Measurements from ENCODE around the gene EXOC2. TPM values are rescaled to one million over a fixed set of nuclear protein-coding genes. Genes with fewer than 3 reads are reported as not detected.

Gene EXOC2
- total RNA-seq, 1 donor from 2014 or later: 29.2 TPM

GRCh38 chr6:604579-604978, 88.4 kb downstream of the EXOC2 start:
- DNase-seq (ENCODE audit: low read depth) (no peak), FAIRE-seq (no peak)
- no peak overlapping the region for H3K4me3 ChIP-seq (ENCODE audit: low read depth, low read length)
- no peak for TF ChIP-seq CTCF (IDR thresholded peaks at IDR 0.05; ENCODE audit: insufficient read depth, low read length, severe bottlenecking)
- H3K36me3 ChIP-seq (ENCODE audit: control insufficient read depth, insufficient read depth, low read length): no peaks in the 10 kb centered on the region
- H3K27me3 ChIP-seq (ENCODE audit: control insufficient read depth, insufficient read depth, low read length): no peaks in the 10 kb centered on the region

GRCh38 chr6:603265-603664, 89.7 kb downstream of the EXOC2 start:
- H3K27me3 ChIP-seq (ENCODE audit: control insufficient read depth, insufficient read depth, low read length): no peaks in the 10 kb centered on the region
- FAIRE-seq: no peak
- no peak for TF ChIP-seq CTCF (IDR thresholded peaks at IDR 0.05; ENCODE audit: insufficient read depth, low read length, severe bottlenecking)
- no peak for DNase-seq (ENCODE audit: low read depth)
- no peak overlapping the region for H3K4me3 ChIP-seq (ENCODE audit: low read depth, low read length)
- H3K36me3 ChIP-seq (ENCODE audit: control insufficient read depth, insufficient read depth, low read length): no peaks in the 10 kb centered on the region

- FAIRE-seq (no peak), DNase-seq (ENCODE audit: low read depth) (no peak)
- H3K36me3 ChIP-seq (ENCODE audit: control insufficient read depth, insufficient read depth, low read length): peaks cover 2% of the 10 kb centered on the region
- H3K4me3 ChIP-seq (ENCODE audit: low read depth, low read length): no peak overlapping the region
- H3K27me3 ChIP-seq (ENCODE audit: control insufficient read depth, insufficient read depth, low read length): no peaks in the 10 kb centered on the region
- no peak for TF ChIP-seq CTCF (IDR thresholded peaks at IDR 0.05; ENCODE audit: insufficient read depth, low read length, severe bottlenecking)
Measured at GRCh38 chr6:599576-600448, 93.1 kb downstream of the EXOC2 start.

GRCh38 chr6:593907-594212, 99.1 kb downstream of the EXOC2 start:
- TF ChIP-seq CTCF (IDR thresholded peaks at IDR 0.05; ENCODE audit: insufficient read depth, low read length, severe bottlenecking): no peak
- Histone ChIP-seq H3K36me3 (ENCODE audit: control insufficient read depth, insufficient read depth, low read length) (peaks cover 10% of the 10 kb centered on the region), H3K27me3 (ENCODE audit: control insufficient read depth, insufficient read depth, low read length) (no peaks in the 10 kb centered on the region), H3K4me3 (ENCODE audit: low read depth, low read length) (no peak overlapping the region)
- FAIRE-seq (no peak), DNase-seq (ENCODE audit: low read depth) (no peak)

GRCh38 chr6:593139-593906, 99.6 kb downstream of the EXOC2 start:
- H3K4me3 ChIP-seq (ENCODE audit: low read depth, low read length): no peak overlapping the region
- peak; percentile 48 for DNase-seq (ENCODE audit: low read depth)
- peaks cover 10% of the 10 kb centered on the region for H3K36me3 ChIP-seq (ENCODE audit: control insufficient read depth, insufficient read depth, low read length)
- no peaks in the 10 kb centered on the region for H3K27me3 ChIP-seq (ENCODE audit: control insufficient read depth, insufficient read depth, low read length)
- TF ChIP-seq CTCF (IDR thresholded peaks at IDR 0.05; ENCODE audit: insufficient read depth, low read length, severe bottlenecking): peak; percentile 40
- FAIRE-seq: no peak
